ENCODE measurements around the gene ETNK1.
"Not testable (repeated sequence)": the region's sequence is repeated elsewhere in the genome, so short reads cannot be mapped to it uniquely, and the experiment has no call there.

The ETNK1 gene

GRCh38 chr12:22593864-22594263 is 31.1 kb upstream of the ETNK1 start:
- DNase-seq (ENCODE audit: insufficient read length, low spot score) (no peak), FAIRE-seq (no peak)
- TF ChIP-seq, protein P1, sequence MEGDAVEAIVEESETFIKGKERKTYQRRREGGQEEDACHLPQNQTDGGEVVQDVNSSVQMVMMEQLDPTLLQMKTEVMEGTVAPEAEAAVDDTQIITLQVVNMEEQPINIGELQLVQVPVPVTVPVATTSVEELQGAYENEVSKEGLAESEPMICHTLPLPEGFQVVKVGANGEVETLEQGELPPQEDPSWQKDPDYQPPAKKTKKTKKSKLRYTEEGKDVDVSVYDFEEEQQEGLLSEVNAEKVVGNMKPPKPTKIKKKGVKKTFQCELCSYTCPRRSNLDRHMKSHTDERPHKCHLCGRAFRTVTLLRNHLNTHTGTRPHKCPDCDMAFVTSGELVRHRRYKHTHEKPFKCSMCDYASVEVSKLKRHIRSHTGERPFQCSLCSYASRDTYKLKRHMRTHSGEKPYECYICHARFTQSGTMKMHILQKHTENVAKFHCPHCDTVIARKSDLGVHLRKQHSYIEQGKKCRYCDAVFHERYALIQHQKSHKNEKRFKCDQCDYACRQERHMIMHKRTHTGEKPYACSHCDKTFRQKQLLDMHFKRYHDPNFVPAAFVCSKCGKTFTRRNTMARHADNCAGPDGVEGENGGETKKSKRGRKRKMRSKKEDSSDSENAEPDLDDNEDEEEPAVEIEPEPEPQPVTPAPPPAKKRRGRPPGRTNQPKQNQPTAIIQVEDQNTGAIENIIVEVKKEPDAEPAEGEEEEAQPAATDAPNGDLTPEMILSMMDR (IDR thresholded peaks at IDR 0.05; ENCODE audit: insufficient read depth, missing control alignments), result no peak

GRCh38 chr12:22597539-22597938 is 27.4 kb upstream of the ETNK1 start:
- not testable (repeated sequence) for FAIRE-seq; DNase-seq (ENCODE audit: insufficient read length, low spot score)

DNA sequence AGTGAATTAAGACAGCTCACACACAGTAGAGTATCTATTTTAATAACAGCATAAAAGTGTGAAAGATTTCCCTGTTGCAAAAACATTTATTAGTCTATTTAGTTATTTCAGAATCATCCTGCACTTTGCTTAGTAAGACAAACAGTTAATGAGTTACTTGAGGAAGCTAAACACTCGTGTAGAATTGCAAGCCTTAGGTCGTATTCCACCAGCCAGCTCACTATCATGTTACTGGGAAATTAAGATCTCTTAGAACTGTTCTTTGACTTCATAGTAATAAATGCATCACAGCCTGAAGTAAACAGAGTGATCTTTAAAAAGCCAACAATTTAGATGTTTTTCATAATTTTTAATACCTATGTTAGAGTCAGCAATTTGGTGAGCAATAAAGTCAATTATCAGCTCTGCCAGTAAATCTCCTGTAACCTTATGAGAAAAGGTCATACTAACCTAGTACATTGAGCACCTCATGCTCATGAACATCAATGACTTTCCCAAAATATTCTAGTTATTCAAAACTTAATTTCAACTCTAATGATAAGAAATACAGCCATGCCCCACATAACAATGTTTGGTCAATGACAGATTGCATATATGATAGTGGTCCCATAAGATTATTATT is 26.7 kb upstream of the ETNK1 start:
- no peak for FAIRE-seq
- TF ChIP-seq, protein P1 (IDR thresholded peaks at IDR 0.05; ENCODE audit: insufficient read depth, missing control alignments), result no peak

GRCh38 chr12:22598763-22599161 is 26.2 kb upstream of the ETNK1 start:
- TF ChIP-seq, protein P1 (IDR thresholded peaks at IDR 0.05; ENCODE audit: insufficient read depth, missing control alignments), result no peak
- no peak for FAIRE-seq
- DNase-seq (ENCODE audit: insufficient read length, low spot score), result no peak

More for the DNA sequence above, 26.7 kb upstream of the ETNK1 start:
- DNase-seq (ENCODE audit: insufficient read length, low spot score), result no peak

- TF ChIP-seq, protein P1 (IDR thresholded peaks at IDR 0.05; ENCODE audit: insufficient read depth, missing control alignments), result no peak
- no peak for FAIRE-seq
Measured at GRCh38 chr12:22600181-22600580, 24.8 kb upstream of the ETNK1 start.

DNA sequence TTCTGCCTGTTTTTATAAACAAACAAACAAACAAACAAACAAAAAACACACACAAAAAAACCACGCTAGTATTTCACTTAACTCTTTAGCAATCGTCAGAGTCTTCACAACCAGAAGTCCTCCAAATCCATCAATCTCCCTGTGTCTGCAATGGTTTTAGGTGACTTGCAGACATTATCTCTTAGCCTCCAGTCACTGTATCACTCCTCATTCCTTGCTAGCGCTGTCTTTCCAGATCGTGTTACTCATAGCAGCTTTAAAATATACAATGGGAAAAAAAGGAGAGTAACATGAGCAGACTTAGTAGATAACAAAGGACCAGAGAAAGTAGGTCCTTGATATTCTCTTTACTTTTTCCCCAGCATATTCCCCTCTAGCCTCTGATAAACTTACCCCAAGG is 15.5 kb upstream of the ETNK1 start:
- TF ChIP-seq, protein P1 (IDR thresholded peaks at IDR 0.05; ENCODE audit: insufficient read depth, missing control alignments), result no peak
- FAIRE-seq (peak; percentile 25), DNase-seq (ENCODE audit: insufficient read length, low spot score) (no peak)

More at GRCh38 chr12:22600181-22600580, 24.8 kb upstream of the ETNK1 start:
- no peak for DNase-seq (ENCODE audit: insufficient read length, low spot score)

DNA sequence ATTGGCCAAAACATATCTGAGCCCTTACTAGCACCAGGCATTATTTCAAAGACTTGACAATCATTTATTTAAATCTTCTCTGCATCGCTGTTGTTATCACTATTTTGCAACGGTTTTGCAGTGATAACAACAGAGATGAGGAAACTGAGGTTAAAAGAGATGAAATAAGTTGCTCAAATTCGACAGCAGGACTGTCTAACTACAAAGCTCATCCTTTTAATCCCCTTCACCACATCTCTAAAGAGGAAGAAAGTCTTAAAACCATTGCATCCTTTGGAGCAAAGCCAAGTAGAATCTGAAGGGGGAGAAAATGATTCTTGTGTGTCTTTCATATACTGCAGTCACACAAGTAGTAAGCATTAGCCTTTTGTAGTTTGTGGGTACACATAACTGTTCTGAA is 14.8 kb upstream of the ETNK1 start:
- TF ChIP-seq, protein P1 (IDR thresholded peaks at IDR 0.05; ENCODE audit: insufficient read depth, missing control alignments), result no peak
- DNase-seq (ENCODE audit: insufficient read length, low spot score) (no peak), FAIRE-seq (peak; percentile 77)

DNA sequence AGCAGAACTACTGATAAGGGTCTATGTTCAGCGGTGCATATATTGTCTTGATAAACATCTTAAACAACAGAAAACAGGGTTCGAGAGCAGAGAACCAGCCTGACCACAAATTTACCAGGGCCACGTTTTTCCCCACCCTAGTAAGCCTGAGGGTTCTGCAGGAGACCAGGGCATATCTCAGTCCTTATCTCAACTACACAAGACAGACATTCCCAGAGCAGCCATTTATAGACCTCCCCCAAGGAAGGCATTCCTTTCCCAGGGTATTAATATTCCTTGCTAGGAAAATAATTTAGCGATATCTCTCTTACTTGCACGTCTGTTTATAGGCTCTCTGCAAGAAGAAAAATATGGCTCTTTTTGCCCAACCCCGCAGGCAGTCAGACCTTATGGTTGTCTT is 12.1 kb upstream of the ETNK1 start:
- not testable (repeated sequence) for FAIRE-seq; DNase-seq (ENCODE audit: insufficient read length, low spot score)
